K562 treated with DMSO at 1 percent for 4 hours (cell line): Measurements from ENCODE around the gene HOXB1. TPM values are rescaled to one million over a fixed set of nuclear protein-coding genes. Genes with fewer than 3 reads are reported as not detected.

Experiments
- total RNA-seq: library from RNA; unstranded; fragments of 300-600 nt; gene quantifications from 2 replicates; pipeline ENCODE4 v1.2.3, GENCODE V29; 2022; ENCODE audit not compliant: insufficient read depth

HOXB1 gene
- not detected in 2 replicates for total RNA-seq

DNA sequence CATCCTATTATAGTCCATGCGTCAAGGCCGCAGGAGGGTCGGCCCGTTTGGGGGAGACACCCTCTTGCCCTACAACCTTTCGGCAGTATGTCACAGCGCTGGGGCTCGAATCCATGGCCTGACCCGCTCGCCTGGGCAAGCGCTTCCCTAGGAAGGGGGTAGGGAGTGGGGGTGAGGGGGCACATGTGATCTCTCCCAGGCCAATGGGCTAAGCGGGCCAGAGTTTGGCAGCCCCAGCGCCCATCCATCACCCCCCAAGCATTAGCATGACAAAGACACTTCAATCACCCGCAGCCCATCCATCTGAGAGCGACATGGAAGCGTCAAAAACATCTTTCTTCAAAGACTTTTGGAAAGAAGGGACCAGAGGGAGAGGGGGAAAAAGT is at the start of gene HOXB1:
Gene HOXB1 (minus strand): TSS at position 125 of the 386 bp plus-strand sequence. CDS start 107 bp downstream, at position 18.

DNA sequence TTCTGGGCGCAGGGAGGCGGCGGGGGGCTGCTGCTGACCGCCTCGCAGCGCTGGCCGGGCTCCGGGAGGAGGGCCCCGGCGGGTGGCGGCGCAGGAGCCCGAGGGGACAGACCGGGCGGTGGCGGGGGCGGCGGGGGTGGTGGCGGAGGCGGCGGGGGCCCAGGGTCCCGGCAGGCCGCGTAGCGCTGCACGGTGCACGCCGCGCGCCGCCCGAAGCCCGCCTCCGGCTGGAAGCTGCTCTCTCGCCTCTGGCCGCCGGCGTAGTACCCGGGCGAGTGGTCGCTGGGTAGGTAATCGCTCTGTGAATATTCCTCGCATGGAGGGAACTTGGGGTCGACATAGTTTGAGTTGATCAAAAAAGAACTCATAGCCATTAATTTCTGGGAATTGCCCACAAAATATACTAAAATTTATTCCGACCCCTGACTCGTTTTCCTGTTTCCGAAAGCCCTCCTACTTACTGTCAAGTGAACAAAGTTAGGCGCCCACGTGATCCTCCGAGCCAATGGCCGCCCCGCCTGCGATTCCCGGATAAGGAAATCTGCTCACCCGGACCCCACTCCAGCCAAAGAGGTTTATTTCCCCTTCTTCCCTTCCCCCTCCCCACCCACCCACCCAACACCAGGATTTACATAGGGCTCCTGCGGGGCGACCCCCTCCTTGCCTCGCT is 47.3 kb upstream of the HOXB1 start, which contains the start of gene HOXB4:
Gene HOXB4 (minus strand): TSS at position 405 of the 670 bp plus-strand sequence. CDS start 31 bp downstream, at position 374.

DNA sequence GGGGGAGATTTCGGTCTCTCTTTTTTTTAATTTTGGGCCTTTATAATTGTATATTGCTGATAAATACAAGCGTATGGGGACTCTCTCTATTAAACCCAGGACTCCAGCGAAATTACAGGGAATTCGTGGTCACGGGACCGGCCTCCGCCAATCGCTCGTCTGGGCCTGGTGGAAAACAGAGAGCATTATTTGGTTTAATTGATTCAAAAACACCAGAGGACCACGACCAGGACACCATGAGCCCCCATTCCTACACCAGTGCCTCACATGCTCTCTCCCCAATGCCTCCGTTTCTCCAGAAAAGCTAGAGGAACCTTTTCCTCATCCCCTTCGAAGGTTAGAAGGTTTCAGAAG is 14.2 kb upstream of the HOXB1 start, which contains the start of gene HOXB2:
Gene HOXB2 (minus strand): TSS at position 88 of the 354 bp plus-strand sequence. CDS start 198 bp downstream, outside the sequence.

Other genes starting within 250 kb of the HOXB1 start
- not detected in 2 replicates for gene SKAP1, start 100.8 kb downstream of the HOXB1 start, total RNA-seq
- gene HOXB2, start 14.1 kb upstream of the HOXB1 start, total RNA-seq: 57.9 and 62.4 TPM in 2 replicates
- 9.1 and 11.3 TPM in 2 replicates for gene HOXB4, start 47.3 kb upstream of the HOXB1 start, total RNA-seq
- 17.6 and 31.9 TPM in 2 replicates for gene HOXB3, start 59.2 kb upstream of the HOXB1 start, total RNA-seq
- gene HOXB5, start 62.8 kb upstream of the HOXB1 start, total RNA-seq: 5.7 and 8.7 TPM in 2 replicates
- 10.0 and 13.8 TPM in 2 replicates for gene HOXB6, start 74.0 kb upstream of the HOXB1 start, total RNA-seq
- gene HOXB7, start 80.0 kb upstream of the HOXB1 start, total RNA-seq: 18.3 and 18.6 TPM in 2 replicates
- 27.4 and 40.7 TPM in 2 replicates for gene HOXB8, start 84.3 kb upstream of the HOXB1 start, total RNA-seq
- gene HOXB9, start 95.3 kb upstream of the HOXB1 start, total RNA-seq: 136 and 143 TPM in 2 replicates
- gene PRAC1, start 191.5 kb upstream of the HOXB1 start, total RNA-seq: not detected in 2 replicates
- gene PRAC2, start 192.2 kb upstream of the HOXB1 start, total RNA-seq: not detected in 2 replicates
- gene HOXB13, start 197.7 kb upstream of the HOXB1 start, total RNA-seq: not detected in 2 replicates